ENCODE results near the gene TNFRSF12A. TPM values are rescaled to one million over a fixed set of nuclear protein-coding genes. Genes with fewer than 3 reads are reported as not detected.
A peak's percentile ranks its signal among the peaks of the same experiment; 100 is the strongest.

TNFRSF12A gene
- total RNA-seq, 1 donor from 2014 or later: 14.3 TPM

GRCh38 chr16:3032624-3033023 is 12.5 kb downstream of the TNFRSF12A start:
- Mint-ChIP-seq H3K4me3 (no peak overlapping the region), H3K9me3 (no peaks in the 10 kb centered on the region), H3K27ac (no peak overlapping the region), H3K36me3 (peaks cover 4% of the 10 kb centered on the region), H3K4me1 (peaks cover 21% of the 10 kb centered on the region), H3K27me3 (ENCODE audit: insufficient read depth, low read depth) (peaks cover 43% of the 10 kb centered on the region)
- H4K20me1 ChIP-seq (ENCODE audit: low read depth): peaks cover 15% of the 10 kb centered on the region
- no peak for DNase-seq (ENCODE audit: low spot score)
- H3K4me3 ChIP-seq: no peak overlapping the region
- no peak overlapping the region for H3K27ac ChIP-seq
- no peaks in the 10 kb centered on the region for H3K9me3 ChIP-seq (ENCODE audit: low read depth)
- no peaks in the 10 kb centered on the region for H3K79me2 ChIP-seq (ENCODE audit: low read depth)
- no peak overlapping the region for H2AFZ ChIP-seq (replicated peaks)
- no peaks in the 10 kb centered on the region for H3K36me3 ChIP-seq
- peaks cover 8% of the 10 kb centered on the region for H3F3A ChIP-seq (ENCODE audit: low read depth)
- H3K4me1 ChIP-seq: peaks cover 9% of the 10 kb centered on the region
- no peak overlapping the region for H3K9ac ChIP-seq
- peaks cover 67% of the 10 kb centered on the region for H3K27me3 ChIP-seq
- TF ChIP-seq EZH2phosphoT487 (IDR thresholded peaks at IDR 0.05): no peak
- no peak for TF ChIP-seq EZH2 (IDR thresholded peaks at IDR 0.05)
- no peak for TF ChIP-seq CTCF (IDR thresholded peaks at IDR 0.05)
- H3K4me2 ChIP-seq: no peak overlapping the region

GRCh38 chr16:3035289-3035971 is 15.3 kb downstream of the TNFRSF12A start:
- Histone ChIP-seq H3K79me2 (ENCODE audit: low read depth) (no peaks in the 10 kb centered on the region), H3K4me3 (no peak overlapping the region), H3K36me3 (no peaks in the 10 kb centered on the region), H3K9me3 (ENCODE audit: low read depth) (no peaks in the 10 kb centered on the region), H3K4me2 (no peak overlapping the region), H3F3A (ENCODE audit: low read depth) (peaks cover 4% of the 10 kb centered on the region), H3K9ac (no peak overlapping the region), H3K27ac (no peak overlapping the region), H4K20me1 (ENCODE audit: low read depth) (peaks cover 6% of the 10 kb centered on the region), H3K4me1 (peaks cover 5% of the 10 kb centered on the region), H2AFZ (replicated peaks) (no peak overlapping the region), H3K27me3 (peaks cover 84% of the 10 kb centered on the region)
- peaks cover 66% of the 10 kb centered on the region for H3K27me3 Mint-ChIP-seq (ENCODE audit: insufficient read depth, low read depth)
- TF ChIP-seq EZH2 (IDR thresholded peaks at IDR 0.05) (no peak), EZH2phosphoT487 (IDR thresholded peaks at IDR 0.05) (no peak), CTCF (IDR thresholded peaks at IDR 0.05) (no peak)
- peaks cover 1% of the 10 kb centered on the region for H3K36me3 Mint-ChIP-seq
- H3K4me1 Mint-ChIP-seq: peaks cover 14% of the 10 kb centered on the region
- peak overlapping the region; percentile 52 for H3K4me3 Mint-ChIP-seq
- no peaks in the 10 kb centered on the region for H3K9me3 Mint-ChIP-seq
- H3K27ac Mint-ChIP-seq: no peak overlapping the region
- DNase-seq (ENCODE audit: low spot score): no peak

GRCh38 chr16:3035972-3036725 is 16.0 kb downstream of the TNFRSF12A start:
- peak overlapping the region; percentile 52 for H3K4me3 Mint-ChIP-seq
- Histone ChIP-seq H3K27ac (no peak overlapping the region), H3K36me3 (no peaks in the 10 kb centered on the region), H3K27me3 (peaks cover 90% of the 10 kb centered on the region), H2AFZ (replicated peaks) (no peak overlapping the region), H4K20me1 (ENCODE audit: low read depth) (peaks cover 3% of the 10 kb centered on the region), H3K9me3 (ENCODE audit: low read depth) (no peaks in the 10 kb centered on the region), H3K4me1 (peaks cover 4% of the 10 kb centered on the region), H3K79me2 (ENCODE audit: low read depth) (no peaks in the 10 kb centered on the region), H3K9ac (no peak overlapping the region), H3K4me2 (peak overlapping the region; percentile 4), H3F3A (ENCODE audit: low read depth) (peaks cover 4% of the 10 kb centered on the region), H3K4me3 (no peak overlapping the region)
- peaks cover 1% of the 10 kb centered on the region for H3K36me3 Mint-ChIP-seq
- H3K27ac Mint-ChIP-seq: no peak overlapping the region
- no peaks in the 10 kb centered on the region for H3K9me3 Mint-ChIP-seq
- TF ChIP-seq CTCF (IDR thresholded peaks at IDR 0.05): no peak
- no peak for TF ChIP-seq EZH2phosphoT487 (IDR thresholded peaks at IDR 0.05)
- no peak for TF ChIP-seq EZH2 (IDR thresholded peaks at IDR 0.05)
- peaks cover 66% of the 10 kb centered on the region for H3K27me3 Mint-ChIP-seq (ENCODE audit: insufficient read depth, low read depth)
- DNase-seq (ENCODE audit: low spot score): no peak
- H3K4me1 Mint-ChIP-seq: peaks cover 12% of the 10 kb centered on the region
